Measurements from ENCODE around the gene DGKG.

DGKG gene

DNA sequence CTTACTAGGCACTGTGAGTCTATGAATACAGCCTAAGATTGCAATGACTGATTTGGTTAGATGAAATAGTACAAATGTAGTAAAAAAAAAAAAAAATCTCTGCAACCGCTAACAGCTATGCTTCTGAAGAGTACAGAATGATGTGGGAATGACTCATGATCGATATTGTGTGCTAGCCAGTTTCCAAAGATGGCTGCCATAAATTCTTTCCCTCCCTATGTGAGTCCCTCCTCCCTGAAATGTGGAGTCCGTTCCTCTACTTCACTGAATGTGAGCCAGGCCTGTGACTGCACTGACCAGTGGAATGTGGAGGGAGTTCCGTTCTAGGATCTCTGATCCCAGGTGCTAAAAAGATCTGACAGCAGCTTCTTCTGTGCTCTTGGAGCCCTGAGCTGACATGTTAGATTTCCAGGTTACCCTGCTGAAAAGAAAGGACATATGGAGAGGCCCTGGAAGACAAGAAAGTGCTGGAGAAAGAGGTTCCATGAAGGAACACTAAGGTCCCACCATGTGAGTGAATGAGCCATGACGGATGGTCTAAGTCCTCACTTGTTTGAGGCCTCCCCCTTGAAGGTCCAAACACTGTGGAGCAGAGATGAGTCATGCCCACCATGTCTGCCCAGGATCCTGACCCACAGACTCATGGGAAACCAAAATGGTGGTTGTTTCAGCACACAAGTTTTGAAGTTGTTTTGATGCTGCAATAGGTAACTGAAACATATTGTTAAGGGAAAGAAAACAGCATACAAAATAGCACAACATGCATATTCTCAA lies 46.3 kb downstream of the DGKG start:
- Mint-ChIP-seq H3K4me1 (no peaks in the 10 kb centered on the region), H3K9me3 (no peaks in the 10 kb centered on the region), H3K27me3 (ENCODE audit: low read depth, poor library complexity) (peaks cover 3% of the 10 kb centered on the region), H3K4me3 (no peak overlapping the region), H3K36me3 (ENCODE audit: low read depth) (no peaks in the 10 kb centered on the region), H3K27ac (no peak overlapping the region)
- TF ChIP-seq, protein P1, sequence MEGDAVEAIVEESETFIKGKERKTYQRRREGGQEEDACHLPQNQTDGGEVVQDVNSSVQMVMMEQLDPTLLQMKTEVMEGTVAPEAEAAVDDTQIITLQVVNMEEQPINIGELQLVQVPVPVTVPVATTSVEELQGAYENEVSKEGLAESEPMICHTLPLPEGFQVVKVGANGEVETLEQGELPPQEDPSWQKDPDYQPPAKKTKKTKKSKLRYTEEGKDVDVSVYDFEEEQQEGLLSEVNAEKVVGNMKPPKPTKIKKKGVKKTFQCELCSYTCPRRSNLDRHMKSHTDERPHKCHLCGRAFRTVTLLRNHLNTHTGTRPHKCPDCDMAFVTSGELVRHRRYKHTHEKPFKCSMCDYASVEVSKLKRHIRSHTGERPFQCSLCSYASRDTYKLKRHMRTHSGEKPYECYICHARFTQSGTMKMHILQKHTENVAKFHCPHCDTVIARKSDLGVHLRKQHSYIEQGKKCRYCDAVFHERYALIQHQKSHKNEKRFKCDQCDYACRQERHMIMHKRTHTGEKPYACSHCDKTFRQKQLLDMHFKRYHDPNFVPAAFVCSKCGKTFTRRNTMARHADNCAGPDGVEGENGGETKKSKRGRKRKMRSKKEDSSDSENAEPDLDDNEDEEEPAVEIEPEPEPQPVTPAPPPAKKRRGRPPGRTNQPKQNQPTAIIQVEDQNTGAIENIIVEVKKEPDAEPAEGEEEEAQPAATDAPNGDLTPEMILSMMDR (IDR thresholded peaks at IDR 0.05) = no peak
- DNase-seq = no peak

DNA sequence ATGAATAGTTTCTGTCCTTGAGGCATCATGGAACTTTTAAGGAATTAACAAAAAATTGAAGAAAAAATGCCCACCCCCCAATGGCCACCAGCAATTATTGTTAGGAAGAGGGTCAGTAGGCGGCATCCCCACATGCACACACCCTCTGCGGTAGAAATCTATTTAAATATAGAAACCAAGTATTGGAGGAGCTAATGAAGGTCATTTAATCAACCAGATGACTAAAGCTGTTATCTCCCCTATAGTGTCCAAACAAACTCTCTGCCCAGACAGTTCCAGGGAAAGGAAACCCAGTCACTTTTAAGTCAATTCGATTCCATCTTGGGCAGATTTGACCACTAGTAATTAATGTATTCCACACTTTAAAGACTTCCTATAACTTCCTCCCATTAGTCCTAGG lies 47.1 kb downstream of the DGKG start:
- Mint-ChIP-seq H3K9me3 (no peaks in the 10 kb centered on the region), H3K4me3 (no peak overlapping the region), H3K4me1 (no peaks in the 10 kb centered on the region), H3K36me3 (ENCODE audit: low read depth) (no peaks in the 10 kb centered on the region), H3K27ac (no peak overlapping the region), H3K27me3 (ENCODE audit: low read depth, poor library complexity) (peaks cover 3% of the 10 kb centered on the region)
- no peak for DNase-seq
- TF ChIP-seq, protein P1 (IDR thresholded peaks at IDR 0.05) = no peak

DNA sequence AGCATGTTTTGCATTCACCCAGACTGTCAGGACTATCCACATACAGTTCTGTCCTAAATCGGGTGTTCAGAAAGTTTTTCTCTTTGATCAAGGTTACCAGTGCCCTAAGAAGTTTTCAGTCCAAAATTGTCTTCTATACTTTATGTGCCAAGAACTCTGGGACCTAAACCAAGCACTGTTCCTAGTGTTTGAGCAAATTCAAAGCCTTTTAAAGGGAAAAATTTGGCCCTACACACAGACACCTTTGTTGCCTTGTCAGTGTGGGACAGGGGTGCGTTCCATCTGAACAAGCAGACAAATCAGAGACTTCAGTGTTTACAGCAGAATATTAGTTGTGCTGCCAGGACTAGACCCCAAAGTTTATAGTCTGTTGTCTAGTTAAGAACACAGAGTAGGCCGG lies 50.6 kb downstream of the DGKG start:
- TF ChIP-seq, protein P1 (IDR thresholded peaks at IDR 0.05) = no peak
- no peak overlapping the region for H3K4me3 Mint-ChIP-seq
- H3K4me1 Mint-ChIP-seq = no peaks in the 10 kb centered on the region
- DNase-seq = no peak
- H3K9me3 Mint-ChIP-seq = no peaks in the 10 kb centered on the region
- no peak overlapping the region for H3K27ac Mint-ChIP-seq
- peaks cover 6% of the 10 kb centered on the region for H3K27me3 Mint-ChIP-seq (ENCODE audit: low read depth, poor library complexity)
- no peaks in the 10 kb centered on the region for H3K36me3 Mint-ChIP-seq (ENCODE audit: low read depth)

DNA sequence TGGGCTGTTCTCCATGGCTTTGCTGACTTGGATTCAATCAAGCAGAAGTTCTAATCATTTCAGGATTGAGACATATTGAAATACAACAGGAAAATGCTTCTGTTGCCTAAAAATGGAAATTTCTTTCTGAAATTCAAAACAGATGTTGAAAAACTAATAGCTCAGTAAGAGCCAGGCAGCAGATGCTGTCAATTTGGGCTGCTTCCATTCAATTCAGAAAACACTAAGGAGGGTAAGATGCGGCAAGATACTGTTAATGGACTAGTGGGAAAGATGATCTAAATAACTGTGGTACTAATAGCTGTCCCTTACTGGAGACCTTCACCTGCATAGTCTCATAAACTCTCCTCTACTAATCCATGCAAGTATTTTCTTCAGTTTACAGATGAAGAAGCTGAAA lies 53.5 kb downstream of the DGKG start:
- Mint-ChIP-seq H3K36me3 (ENCODE audit: low read depth) (no peaks in the 10 kb centered on the region), H3K27ac (no peak overlapping the region), H3K9me3 (no peaks in the 10 kb centered on the region), H3K4me1 (no peaks in the 10 kb centered on the region), H3K4me3 (no peak overlapping the region), H3K27me3 (ENCODE audit: low read depth, poor library complexity) (peaks cover 6% of the 10 kb centered on the region)
- TF ChIP-seq, protein P1 (IDR thresholded peaks at IDR 0.05) = no peak
- DNase-seq = no peak

DNA sequence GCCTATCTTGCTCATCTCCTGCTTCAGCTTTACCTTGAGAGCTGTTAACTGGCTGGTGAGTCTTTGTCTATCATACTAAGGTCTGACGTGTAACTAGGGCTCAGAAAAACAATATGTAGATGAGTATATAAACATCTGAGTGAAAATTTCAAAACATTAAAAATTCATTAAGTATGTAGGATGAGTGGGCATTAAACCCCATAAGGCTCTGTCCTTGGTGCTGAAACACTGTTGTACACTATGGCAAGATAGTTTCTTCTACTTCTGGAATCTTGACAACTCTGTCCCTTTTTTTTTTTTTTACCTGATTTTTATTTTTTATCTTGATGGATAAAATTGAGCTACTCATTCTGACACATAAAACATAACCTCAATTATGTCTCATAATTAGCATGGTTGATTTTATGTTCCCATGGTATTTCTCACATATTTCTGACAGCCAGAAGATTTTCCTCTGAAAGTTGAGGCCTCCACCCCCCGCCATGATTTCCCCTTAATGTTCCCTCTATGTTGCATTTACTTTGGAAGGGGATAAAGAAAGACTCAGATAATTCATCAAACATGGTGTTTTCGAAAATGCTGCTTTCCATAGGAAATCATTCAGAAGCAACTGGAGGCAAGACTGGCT lies 54.3 kb downstream of the DGKG start:
- no peaks in the 10 kb centered on the region for H3K4me1 Mint-ChIP-seq
- H3K9me3 Mint-ChIP-seq = no peaks in the 10 kb centered on the region
- no peaks in the 10 kb centered on the region for H3K36me3 Mint-ChIP-seq (ENCODE audit: low read depth)
- no peak overlapping the region for H3K27ac Mint-ChIP-seq
- H3K27me3 Mint-ChIP-seq (ENCODE audit: low read depth, poor library complexity) = peaks cover 6% of the 10 kb centered on the region
- TF ChIP-seq, protein P1 (IDR thresholded peaks at IDR 0.05) = no peak
- DNase-seq = peak; percentile 61
- H3K4me3 Mint-ChIP-seq = no peak overlapping the region

DNA sequence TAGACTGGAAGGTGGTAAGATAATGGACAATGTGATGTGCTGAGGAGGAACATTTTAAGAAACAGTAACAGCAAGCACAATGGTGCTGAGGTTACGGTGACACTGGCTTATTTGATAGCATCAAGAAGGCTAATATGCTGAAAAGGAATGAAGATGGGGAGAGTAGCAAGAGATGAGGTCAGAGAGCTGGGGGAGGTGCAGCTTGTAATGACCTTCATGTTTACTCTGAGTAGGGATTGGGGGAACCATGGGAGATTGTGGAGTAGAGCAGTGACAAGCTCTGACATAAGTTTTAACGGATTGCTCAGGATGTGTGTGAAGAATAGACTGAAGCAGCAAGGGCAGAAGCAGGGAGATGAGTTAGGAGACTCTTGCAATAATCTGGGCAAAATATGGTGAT lies 56.7 kb downstream of the DGKG start:
- H3K27me3 Mint-ChIP-seq (ENCODE audit: low read depth, poor library complexity) = peaks cover 2% of the 10 kb centered on the region
- H3K27ac Mint-ChIP-seq = no peak overlapping the region

More for the DNA sequence above, 56.7 kb downstream of the DGKG start:
- DNase-seq = no peak
- no peaks in the 10 kb centered on the region for H3K9me3 Mint-ChIP-seq
- H3K4me1 Mint-ChIP-seq = no peaks in the 10 kb centered on the region
- no peak overlapping the region for H3K4me3 Mint-ChIP-seq
- H3K36me3 Mint-ChIP-seq (ENCODE audit: low read depth) = no peaks in the 10 kb centered on the region
- TF ChIP-seq, protein P1 (IDR thresholded peaks at IDR 0.05) = no peak

Data from nephron progenitor cell (in vitro differentiated cells).